GM18951 (cell line): ENCODE measurements around the gene SYT8.

Source experiments
- POLR2A ChIP-seq: IDR thresholded peaks from 4 replicates; pipeline ENCODE4 v1.6.1; 2011; ENCODE audit warnings: mild to moderate bottlenecking; ENCODE audit not compliant: insufficient read length, insufficient read depth; ENCODE audit errors: extremely low read depth
- in situ Hi-C: fragments of 300-500 bp; cut with MboI; formaldehyde crosslinking; loops from one replicate; pipeline ENCODE4 v1.12.0; 2022; ENCODE audit warnings: low sequenced_read_pairs, mixed read lengths, inconsistent platforms; ENCODE audit not compliant: unreplicated experiment

The SYT8 gene

DNA sequence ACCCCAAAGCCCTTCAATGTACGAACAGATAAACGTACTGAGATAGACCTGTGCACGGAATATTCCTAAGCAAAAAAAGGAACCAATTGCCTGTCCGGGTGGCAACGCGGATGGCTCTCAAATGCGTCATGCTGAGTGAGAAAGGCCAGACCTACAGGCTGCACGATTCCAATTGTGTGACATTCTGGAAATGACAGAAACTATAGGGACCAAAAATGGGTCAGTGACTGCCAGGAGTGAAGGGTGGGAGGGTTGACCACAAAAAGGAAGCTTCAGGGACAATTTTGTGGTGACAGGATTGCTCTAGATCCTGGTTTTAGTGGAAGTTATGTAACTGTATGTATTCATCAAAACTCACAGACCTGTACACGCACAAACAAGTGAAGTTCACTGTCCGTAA is 24.0 kb upstream of the SYT8 start:
- in situ Hi-C loops = loop anchor here (10.0 kb wide), 1 partner anchor 116 kb away; the partner anchor contains the start of gene KRTAP5-6
- TF ChIP-seq POLR2A = no peak

GRCh38 chr11:1812274-1812673 is 22.5 kb upstream of the SYT8 start:
- in situ Hi-C loops = loop anchor here (10.0 kb wide), 1 partner anchor 117 kb away; the partner anchor contains the start of gene KRTAP5-6
- TF ChIP-seq POLR2A = no peak

- in situ Hi-C loops = loop anchor here (10.0 kb wide), 1 partner anchor 118 kb away; the partner anchor contains the start of gene KRTAP5-6
- TF ChIP-seq POLR2A = no peak
Observed at GRCh38 chr11:1812801-1813200, 22.0 kb upstream of the SYT8 start.

DNA sequence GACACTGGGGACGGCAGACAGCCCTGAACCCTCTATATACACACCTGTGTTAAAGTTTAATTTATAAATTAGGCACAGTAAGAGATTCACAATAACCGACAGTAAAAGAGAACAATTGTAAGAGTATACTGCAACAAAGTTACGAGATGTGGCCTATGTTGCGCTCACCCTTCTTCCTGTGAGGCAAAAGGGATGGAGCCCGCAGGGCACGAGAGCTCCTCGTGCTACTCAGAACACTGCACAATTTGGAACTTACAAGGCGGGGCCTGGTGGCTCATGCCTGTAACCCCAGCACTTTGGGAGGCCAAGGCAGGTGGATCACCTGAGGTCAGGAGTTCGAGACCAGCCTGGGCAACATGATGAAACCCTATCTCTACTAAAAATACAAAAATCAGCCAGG is 21.4 kb upstream of the SYT8 start:
- in situ Hi-C loops = loop anchor here (10.0 kb wide), 1 partner anchor 119 kb away; the partner anchor contains the start of gene KRTAP5-6

DNA sequence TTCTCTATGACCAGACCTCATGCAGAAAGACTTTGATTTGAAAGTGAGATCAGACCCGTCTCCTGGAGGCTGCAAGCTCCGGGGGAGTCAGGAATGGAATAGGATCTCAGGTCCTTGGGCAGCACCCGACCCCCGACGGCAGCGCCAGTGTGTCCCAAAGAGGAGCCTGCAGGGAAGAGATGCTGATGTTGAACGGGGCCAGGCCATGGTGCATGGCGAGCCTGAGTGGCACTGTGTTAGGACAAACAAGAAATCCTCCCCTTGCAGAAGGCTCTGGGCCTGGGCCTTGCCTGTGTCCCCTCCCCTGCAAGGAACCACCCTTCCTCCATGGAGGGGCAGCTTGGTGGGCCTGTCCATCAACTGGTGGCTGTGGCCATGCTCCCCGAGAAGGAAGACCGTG is 20.1 kb upstream of the SYT8 start:
- in situ Hi-C loops = loop anchor here (10.0 kb wide), 1 partner anchor 120 kb away; the partner anchor contains the start of gene KRTAP5-6
- no peak for TF ChIP-seq POLR2A

- in situ Hi-C loops = loop anchor here (10.0 kb wide), 1 partner anchor 121 kb away; the partner anchor contains the start of gene KRTAP5-6
Observed at GRCh38 chr11:1815311-1815710, 19.5 kb upstream of the SYT8 start.

GRCh38 chr11:1815751-1816150 is 19.0 kb upstream of the SYT8 start:
- TF ChIP-seq POLR2A = no peak
- in situ Hi-C loops = loop anchor here (10.0 kb wide), 1 partner anchor 121 kb away; the partner anchor contains the start of gene KRTAP5-6

More at GRCh38 chr11:1815311-1815710, 19.5 kb upstream of the SYT8 start:
- no peak for TF ChIP-seq POLR2A

DNA sequence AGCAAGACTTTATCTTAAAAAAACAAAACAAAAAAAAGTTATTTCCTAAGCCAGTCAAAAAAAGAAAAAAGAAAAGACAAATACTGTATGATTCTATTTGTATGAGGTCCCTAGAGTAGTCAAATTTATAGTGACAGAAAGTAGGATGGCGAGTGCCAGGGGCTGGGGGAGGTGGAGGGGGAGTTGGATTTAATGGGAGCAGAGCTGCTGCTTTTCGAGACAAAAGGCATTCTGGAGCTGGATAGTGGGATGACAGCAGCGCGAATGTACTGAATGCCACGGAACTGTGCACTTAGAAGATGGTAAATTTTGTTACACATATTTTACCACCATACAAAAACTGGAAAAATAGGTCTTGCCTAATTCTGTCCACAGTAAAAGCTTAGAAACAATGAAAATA is 17.8 kb upstream of the SYT8 start:
- in situ Hi-C loops = loop anchor here (10.0 kb wide), 1 partner anchor 122 kb away; the partner anchor contains the start of gene KRTAP5-6
- TF ChIP-seq POLR2A = no peak

DNA sequence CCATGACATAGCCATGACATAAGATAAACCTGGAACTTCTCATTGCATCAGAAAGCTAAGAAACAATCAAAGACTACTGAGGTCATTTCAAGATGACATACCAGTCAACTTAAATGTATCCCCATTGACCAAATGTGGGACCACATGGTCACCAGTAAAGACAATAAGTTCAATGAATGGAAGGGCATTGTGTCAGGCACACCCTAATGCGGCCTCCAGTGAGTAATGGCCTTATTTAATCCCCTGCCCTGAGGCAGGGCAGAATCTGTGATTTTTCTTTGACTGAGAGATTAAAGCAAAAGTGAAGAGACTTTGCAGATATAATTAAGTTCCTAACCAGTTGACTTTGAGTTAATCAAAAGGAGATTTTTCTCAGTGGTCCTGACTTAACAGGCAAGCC is 17.3 kb upstream of the SYT8 start:
- in situ Hi-C loops = loop anchor here (10.0 kb wide), 1 partner anchor 123 kb away; the partner anchor contains the start of gene KRTAP5-6

GRCh38 chr11:1819074-1819473 is 15.7 kb upstream of the SYT8 start:
- in situ Hi-C loops = loop anchor here (10.0 kb wide), 1 partner anchor 124 kb away; the partner anchor contains the start of gene KRTAP5-6
- TF ChIP-seq POLR2A = no peak

More for the DNA sequence above, 17.3 kb upstream of the SYT8 start:
- no peak for TF ChIP-seq POLR2A

GRCh38 chr11:1820463-1821325 is 14.1 kb upstream of the SYT8 start:
- in situ Hi-C loops = loop anchor here (10.0 kb wide), 1 partner anchor 344 kb away; the partner anchor contains the start of gene INS
- no peak for TF ChIP-seq POLR2A

- TF ChIP-seq POLR2A = no peak
- in situ Hi-C loops = loop anchor here (10.0 kb wide), 1 partner anchor 343 kb away; the partner anchor contains the start of gene INS
Observed at GRCh38 chr11:1821562-1821961, 13.2 kb upstream of the SYT8 start.

DNA sequence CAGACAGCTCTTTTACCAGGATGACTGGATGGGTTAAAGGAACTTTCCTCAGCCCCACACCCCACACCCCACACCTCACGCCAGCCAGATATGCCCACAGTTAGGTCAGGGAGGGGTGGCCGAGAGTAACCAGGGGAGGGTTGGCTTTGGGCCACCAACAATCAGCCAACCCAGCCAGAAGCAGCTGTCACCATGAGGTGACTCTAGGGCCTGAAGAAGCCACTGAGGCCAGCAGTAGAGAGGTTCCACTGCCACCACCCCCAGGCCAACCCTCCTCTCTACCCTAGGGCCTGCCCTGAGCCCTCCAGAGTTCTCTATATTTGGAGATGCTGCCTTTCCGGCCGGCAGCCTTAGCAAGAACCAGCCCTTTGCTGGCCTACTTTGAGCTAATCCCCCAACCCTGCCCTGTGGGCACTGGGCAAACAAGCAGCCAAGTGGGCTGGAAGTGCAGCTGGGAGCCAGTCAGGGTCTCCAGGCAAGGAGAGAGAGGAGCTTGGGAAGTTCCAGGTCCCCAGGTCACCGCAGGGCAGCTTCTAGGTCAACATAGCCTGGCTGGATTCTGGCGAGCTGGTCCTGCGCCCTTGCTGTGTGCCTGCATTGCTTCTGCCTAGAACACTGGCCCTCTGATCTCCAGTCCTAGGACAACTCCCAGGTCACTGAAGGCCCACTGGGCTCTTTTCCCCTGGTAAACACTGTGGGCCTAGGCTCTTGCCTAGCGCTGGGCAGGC is 12.0 kb upstream of the SYT8 start:
- TF ChIP-seq POLR2A = no peak
- in situ Hi-C loops = loop anchor here (10.0 kb wide), 1 partner anchor 342 kb away; the partner anchor contains the start of gene INS
